NCI-H1048 (cell line): ENCODE results near the gene KIAA1755.

Experiments used
- DNase-seq: peaks from one replicate; lab custom pipeline; 2025; lab: John Stamatoyannopoulos, UW

KIAA1755 gene, protein sequence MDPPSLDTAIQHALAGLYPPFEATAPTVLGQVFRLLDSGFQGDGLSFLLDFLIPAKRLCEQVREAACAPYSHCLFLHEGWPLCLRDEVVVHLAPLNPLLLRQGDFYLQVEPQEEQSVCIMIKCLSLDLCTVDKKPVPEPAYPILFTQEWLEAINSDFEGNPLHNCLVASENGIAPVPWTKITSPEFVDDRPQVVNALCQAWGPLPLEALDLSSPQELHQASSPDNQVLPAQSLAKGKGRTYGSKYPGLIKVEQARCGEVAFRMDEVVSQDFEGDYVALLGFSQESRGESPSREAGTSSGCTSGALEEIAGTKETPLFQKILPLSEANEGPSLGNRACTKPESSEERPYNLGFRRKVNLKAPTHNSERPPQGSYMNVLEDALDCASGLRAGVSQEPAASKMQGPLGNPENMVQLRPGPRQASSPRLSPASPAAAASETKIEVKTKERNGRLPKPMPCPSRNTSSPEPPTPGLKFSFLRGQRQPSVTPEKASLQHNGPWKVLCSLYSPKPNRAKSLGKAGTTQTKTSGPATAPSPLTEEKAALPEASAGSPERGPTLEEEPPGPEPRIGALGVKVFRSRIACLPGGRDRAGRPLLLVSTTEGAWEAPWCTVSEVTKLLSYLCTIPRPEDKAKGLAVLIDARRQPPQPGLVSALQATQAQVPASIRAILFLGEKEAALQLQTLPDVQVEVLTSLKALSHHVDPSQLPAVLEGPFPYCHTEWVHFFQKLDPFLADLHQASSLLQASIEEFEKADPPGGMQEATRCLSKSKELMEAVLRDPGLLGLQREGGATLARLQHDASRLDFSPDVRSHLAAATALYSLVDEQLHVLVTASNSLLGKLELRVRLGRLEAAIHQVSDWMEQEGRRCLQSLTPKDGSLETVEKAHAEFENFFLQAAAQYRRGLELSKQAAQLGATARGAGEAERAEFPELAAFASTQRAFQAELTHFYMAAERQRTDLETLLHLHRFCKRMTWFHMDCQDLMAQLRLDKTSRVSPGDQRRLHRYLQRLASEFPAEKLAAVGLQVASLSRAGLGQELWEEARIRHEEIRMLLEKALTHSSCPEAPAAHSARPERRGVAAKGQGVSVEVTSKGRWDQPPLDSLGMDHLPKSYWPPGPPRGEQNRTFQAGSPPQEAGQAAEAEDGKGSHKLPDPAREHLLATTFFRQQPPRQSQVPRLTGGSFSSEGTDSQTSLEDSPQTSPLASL

GRCh38 chr20:38260378-38261053 lies at the start of gene KIAA1755:
TSS of gene KIAA1755 (minus strand) at chr20:38260735. CDS start at chr20:38260500, 235 bp downstream.
- DNase-seq = no peak

- no peak for DNase-seq
Observed at GRCh38 chr20:38308447-38308846, 47.9 kb upstream of the KIAA1755 start.

- no peak for DNase-seq
Observed at GRCh38 chr20:38308047-38308438, 47.5 kb upstream of the KIAA1755 start.

GRCh38 chr20:38307371-38308046 lies 47.0 kb upstream of the KIAA1755 start:
- no peak for DNase-seq

DNA sequence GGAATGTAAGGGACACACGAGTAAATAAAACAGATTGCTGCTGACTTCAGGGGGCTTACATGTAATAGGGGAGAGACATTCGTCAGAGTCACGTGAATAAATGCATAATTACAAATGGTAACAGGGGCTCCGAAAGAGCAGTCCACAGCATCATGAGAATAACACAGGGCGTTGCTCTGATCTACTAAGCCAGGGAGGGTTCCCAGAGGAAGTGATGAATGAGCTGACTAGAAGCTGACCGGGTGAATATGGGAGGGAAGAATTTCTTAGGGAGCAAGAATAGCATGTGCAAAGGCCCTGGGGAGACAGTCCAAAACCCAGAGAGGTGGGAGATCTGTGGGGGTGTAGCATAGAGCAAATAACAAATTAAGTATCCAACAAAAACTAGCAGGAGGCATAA lies 45.8 kb upstream of the KIAA1755 start:
- DNase-seq = no peak

DNA sequence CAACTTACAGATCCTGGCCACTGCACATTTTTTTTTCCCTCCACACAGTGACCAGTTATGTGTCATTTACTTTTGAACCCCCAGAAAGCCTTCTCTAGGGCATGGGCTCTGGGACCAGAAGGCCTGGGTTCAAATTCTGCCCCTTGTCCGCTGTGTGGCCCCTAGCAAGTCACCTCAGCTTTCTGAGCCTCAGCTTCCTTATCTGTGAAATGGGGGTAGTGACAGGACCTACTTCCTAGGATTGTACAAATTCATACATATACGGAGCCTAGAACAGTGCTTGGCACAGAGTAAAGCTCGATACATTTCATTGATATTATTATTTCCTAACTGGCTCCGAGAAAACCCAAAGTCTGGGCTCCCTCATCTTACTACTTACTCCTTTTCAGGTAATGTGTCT lies 45.0 kb upstream of the KIAA1755 start:
- no peak for DNase-seq

DNA sequence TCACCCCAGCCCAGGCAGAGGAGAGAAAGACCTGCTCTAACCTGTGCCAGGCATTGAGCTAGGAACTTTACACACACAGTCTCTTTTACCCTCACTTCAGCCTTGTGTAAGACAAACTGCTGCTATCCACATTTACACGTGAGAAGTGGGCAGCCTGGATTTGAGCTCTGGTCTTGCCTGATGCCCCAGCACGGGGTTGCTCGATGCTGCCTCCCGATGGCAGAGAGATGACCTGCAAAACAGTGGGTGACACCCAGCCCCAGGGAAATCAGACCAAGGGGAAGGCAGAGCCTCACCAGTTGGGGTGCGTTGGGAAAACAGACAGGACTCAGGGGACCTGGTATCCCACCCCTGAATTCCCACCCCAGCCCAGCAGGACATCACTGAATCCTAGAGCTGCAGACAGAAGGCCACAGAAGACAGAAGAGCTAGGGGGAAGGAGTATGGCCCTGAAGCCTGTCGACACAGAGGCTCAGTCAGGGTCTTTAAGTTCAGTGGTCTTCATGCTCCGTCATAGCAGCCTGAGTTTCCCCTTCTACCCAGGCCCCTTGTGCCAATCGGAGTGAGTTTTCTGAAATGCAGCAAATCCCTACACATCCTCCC lies 44.4 kb upstream of the KIAA1755 start:
- DNase-seq = no peak

- no peak for DNase-seq
Observed at GRCh38 chr20:38303908-38304379, 43.4 kb upstream of the KIAA1755 start, which contains the start of gene BPI. TSS of gene BPI (plus strand) at chr20:38304156. CDS start at chr20:38304224, 68 bp downstream.

GRCh38 chr20:38302786-38303185 lies 42.3 kb upstream of the KIAA1755 start:
- no peak for DNase-seq

DNA sequence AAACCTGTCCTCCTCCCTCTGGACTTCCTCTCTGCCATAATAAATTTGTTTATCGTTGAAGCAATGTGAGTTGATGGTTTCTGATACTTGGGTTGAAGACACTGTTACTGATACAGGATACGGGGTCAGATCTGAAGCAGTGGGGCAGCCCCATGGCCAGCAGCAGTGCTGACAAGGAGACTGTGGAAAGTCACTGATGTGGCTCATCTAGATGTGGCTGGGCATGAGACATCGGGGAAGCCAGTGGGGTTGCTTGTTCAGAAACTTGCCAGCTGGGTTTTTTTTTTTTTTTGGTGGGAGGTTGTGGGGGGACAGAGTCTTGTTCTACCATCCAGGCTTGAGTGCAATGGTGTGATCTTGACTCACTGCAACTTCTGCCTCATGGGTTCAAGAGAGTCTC lies 40.8 kb upstream of the KIAA1755 start:
- no peak for DNase-seq

GRCh38 chr20:38300438-38300837 lies 39.9 kb upstream of the KIAA1755 start:
- DNase-seq = no peak

GRCh38 chr20:38299963-38300362 lies 39.4 kb upstream of the KIAA1755 start:
- no peak for DNase-seq

DNA sequence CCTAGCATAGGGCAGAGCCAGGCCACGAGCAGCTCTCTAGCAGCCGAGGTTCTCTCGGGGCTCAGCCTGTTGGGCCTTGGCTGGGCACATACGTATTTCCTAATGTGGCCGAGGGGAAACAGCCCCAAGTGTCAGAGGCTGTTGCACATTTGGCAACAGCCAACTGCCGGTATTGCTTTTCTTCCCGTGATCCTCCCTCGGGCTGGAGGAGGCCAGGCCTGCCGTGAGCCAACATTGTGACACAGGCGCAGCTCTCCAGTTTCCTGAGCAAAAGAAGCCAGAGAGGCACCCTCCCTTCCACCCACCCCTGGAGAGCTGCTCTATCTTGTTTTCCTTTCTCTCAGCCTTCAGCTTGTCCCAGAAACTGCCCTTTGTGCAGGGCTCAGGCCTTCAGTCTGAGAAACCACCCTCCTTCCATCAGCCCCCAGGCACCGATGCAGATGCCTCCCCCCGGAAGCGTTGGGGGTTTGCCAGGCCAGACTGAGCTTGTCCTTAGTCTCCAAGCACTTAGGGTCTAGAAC lies 38.3 kb upstream of the KIAA1755 start:
- no peak for DNase-seq

DNA sequence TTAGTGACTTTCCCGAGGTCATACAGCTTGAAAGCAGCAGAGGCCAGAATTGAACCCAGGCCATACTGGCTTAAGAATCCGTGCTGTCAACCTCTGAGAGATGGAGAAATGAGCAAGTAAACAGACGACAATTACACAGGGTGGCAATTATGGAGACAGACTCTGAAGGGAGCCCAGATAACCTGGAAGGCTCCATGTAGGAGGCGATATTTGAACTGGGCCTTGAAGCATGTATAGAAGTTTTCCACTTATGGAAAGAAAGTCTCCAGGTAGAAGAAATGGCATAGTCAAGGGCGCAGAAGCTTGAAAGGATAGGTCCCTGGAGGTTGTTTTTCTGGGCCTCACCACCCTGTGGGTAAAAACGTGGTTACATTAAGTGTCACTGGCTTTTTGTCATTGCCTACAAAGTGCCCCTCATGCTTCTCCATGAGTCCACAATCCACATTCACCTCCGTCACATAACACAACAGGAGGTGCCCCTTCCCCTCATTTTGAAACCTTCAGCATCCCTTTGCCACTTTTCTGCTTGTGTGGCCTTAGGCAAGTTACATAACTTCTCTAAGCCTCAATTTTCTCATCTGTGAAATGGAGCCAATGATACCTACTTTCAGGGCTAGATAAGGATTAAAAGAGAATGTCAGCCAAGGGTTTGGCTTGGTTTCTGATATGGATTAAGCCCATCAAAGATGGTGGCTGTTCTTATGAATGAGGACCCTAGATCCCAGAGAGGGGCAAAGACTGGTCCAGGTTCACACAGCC lies 37.6 kb upstream of the KIAA1755 start:
- DNase-seq = no peak

GRCh38 chr20:38296433-38296832 lies 35.9 kb upstream of the KIAA1755 start:
- DNase-seq = no peak

- DNase-seq = no peak
Observed at GRCh38 chr20:38295811-38296210, 35.3 kb upstream of the KIAA1755 start.

DNA sequence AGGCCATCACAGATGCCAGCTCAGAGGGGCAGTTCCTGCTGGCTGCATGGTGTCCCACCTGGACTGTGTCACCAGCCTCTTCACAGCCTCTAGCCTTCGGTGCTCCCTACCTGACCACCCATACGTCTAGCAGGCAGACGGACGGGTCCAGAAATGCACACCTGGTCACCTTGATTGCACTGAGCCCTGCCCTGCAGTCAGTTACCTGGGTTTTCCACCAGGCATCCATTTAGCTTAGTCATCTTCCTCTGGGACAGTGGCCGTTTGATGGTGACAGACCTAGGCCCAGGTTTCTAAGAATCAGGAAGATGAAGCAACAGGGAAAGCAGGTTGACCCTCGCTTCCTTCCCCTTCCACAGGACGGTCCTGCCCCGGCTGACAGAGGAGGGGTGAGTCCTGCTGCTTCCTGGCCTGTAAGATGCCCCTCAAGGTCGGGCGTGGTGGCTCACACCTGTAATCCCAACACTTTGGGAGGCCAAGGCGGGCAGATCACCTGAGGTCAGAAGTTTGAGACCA lies 33.6 kb upstream of the KIAA1755 start:
- no peak for DNase-seq

DNA sequence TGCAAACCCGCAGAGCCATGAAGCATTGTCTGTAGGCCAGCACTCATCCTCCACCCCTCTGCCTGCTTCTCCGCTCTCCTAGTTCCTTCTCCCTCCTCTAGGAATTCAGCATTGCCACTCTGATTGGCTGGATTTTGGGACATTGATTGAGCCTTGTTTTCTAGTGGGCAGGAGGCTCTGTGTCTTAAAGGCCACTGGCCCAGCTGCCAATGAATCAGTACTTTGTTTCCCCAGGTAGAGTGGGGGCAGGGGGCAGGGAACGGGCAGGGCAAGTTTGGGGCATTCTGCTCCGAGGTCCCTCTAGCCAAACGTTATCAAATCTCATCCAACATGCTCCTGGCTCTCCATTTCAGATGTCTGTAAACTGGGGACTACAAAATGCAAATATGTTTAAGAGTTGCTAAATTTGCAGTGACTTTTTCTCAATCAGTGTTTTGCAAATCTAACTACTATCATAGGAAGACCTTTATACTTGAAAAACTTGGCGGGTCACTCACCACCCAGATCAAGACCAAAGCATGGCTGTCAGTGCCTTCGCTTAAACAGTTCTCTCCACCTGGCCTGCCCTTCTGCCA lies 33.0 kb upstream of the KIAA1755 start:
- DNase-seq = no peak

GRCh38 chr20:38291966-38292365 lies 31.4 kb upstream of the KIAA1755 start:
- no peak for DNase-seq
